Measurements from ENCODE around the gene MAP3K19.

MAP3K19 gene

GRCh38 chr2:135010200-135010942, 36.9 kb downstream of the MAP3K19 start:
- Histone ChIP-seq H4K20me1 (ENCODE audit: control insufficient read depth, insufficient read depth, low read depth, low read length) (no peaks in the 10 kb centered on the region), H3F3A (ENCODE audit: control insufficient read depth, insufficient read depth) (no peaks in the 10 kb centered on the region), H3K27me3 (ENCODE audit: control insufficient read depth, low read length) (no peaks in the 10 kb centered on the region), H3K4me3 (ENCODE audit: low read length) (no peak overlapping the region), H3K4me2 (ENCODE audit: low read length) (no peak overlapping the region), H3K4me1 (ENCODE audit: control insufficient read depth, low read length) (no peaks in the 10 kb centered on the region), H3K36me3 (ENCODE audit: control insufficient read depth, low read length) (no peaks in the 10 kb centered on the region), H3K27ac (ENCODE audit: low read depth, low read length) (no peak overlapping the region), H3K79me2 (ENCODE audit: control insufficient read depth, low read length) (no peaks in the 10 kb centered on the region), H3K9me2 (replicated peaks; ENCODE audit: control insufficient read depth, low read length) (no peaks in the 10 kb centered on the region), H3K9me3 (ENCODE audit: control insufficient read depth, insufficient read depth, low read length) (no peaks in the 10 kb centered on the region)
- TF ChIP-seq CTCF (IDR thresholded peaks at IDR 0.05; ENCODE audit: low read depth, low read length, poor library complexity, severe bottlenecking) (no peak), EZH2phosphoT487 (IDR thresholded peaks at IDR 0.05; ENCODE audit: borderline replicate concordance, low read length) (no peak)

- Histone ChIP-seq H3K79me2 (ENCODE audit: control insufficient read depth, low read length) (no peaks in the 10 kb centered on the region), H3K27ac (ENCODE audit: low read depth, low read length) (no peak overlapping the region), H3K27me3 (ENCODE audit: control insufficient read depth, low read length) (peaks cover 4% of the 10 kb centered on the region; the same call in 1 of the 2 replicates), H4K20me1 (ENCODE audit: control insufficient read depth, insufficient read depth, low read depth, low read length) (no peaks in the 10 kb centered on the region), H3K36me3 (ENCODE audit: control insufficient read depth, low read length) (no peaks in the 10 kb centered on the region), H3K9me3 (ENCODE audit: control insufficient read depth, insufficient read depth, low read length) (no peaks in the 10 kb centered on the region), H3K4me1 (ENCODE audit: control insufficient read depth, low read length) (peaks cover 4% of the 10 kb centered on the region), H3F3A (ENCODE audit: control insufficient read depth, insufficient read depth) (no peaks in the 10 kb centered on the region), H3K4me3 (ENCODE audit: low read length) (no peak overlapping the region), H3K9me2 (replicated peaks; ENCODE audit: control insufficient read depth, low read length) (no peaks in the 10 kb centered on the region), H3K4me2 (ENCODE audit: low read length) (no peak overlapping the region)
- TF ChIP-seq CTCF (IDR thresholded peaks at IDR 0.05; ENCODE audit: low read depth, low read length, poor library complexity, severe bottlenecking) = no peak
These were observed 37.9 kb downstream of the MAP3K19 start for GRCh38 chr2:135009339-135009738.

GRCh38 chr2:135005753-135006152, 41.5 kb downstream of the MAP3K19 start:
- no peak for TF ChIP-seq CTCF (IDR thresholded peaks at IDR 0.05; ENCODE audit: low read depth, low read length, poor library complexity, severe bottlenecking)
- no peak for TF ChIP-seq EZH2phosphoT487 (IDR thresholded peaks at IDR 0.05; ENCODE audit: borderline replicate concordance, low read length)
- H3K79me2 ChIP-seq (ENCODE audit: control insufficient read depth, low read length) = no peaks in the 10 kb centered on the region
- H3F3A ChIP-seq (ENCODE audit: control insufficient read depth, insufficient read depth) = no peaks in the 10 kb centered on the region
- no peaks in the 10 kb centered on the region for H4K20me1 ChIP-seq (ENCODE audit: control insufficient read depth, insufficient read depth, low read depth, low read length)
- H3K27ac ChIP-seq (ENCODE audit: low read depth, low read length) = no peak overlapping the region
- peaks cover 8% of the 10 kb centered on the region for H3K4me1 ChIP-seq (ENCODE audit: control insufficient read depth, low read length)
- H3K4me2 ChIP-seq (ENCODE audit: low read length) = no peak overlapping the region
- no peak overlapping the region for H3K4me3 ChIP-seq (ENCODE audit: low read length)
- no peaks in the 10 kb centered on the region for H3K9me2 ChIP-seq (replicated peaks; ENCODE audit: control insufficient read depth, low read length)
- no peaks in the 10 kb centered on the region for H3K36me3 ChIP-seq (ENCODE audit: control insufficient read depth, low read length)
- peaks cover 4% of the 10 kb centered on the region; the same call in 1 of the 2 replicates for H3K27me3 ChIP-seq (ENCODE audit: control insufficient read depth, low read length)
- H3K9me3 ChIP-seq (ENCODE audit: control insufficient read depth, insufficient read depth, low read length) = no peaks in the 10 kb centered on the region

Measured in DOHH2 (cell line).